ENCODE results near the gene CPT1A.
"Not testable (repeated sequence)": the region's sequence is repeated elsewhere in the genome, so short reads cannot be mapped to it uniquely, and the experiment has no call there.

Gene CPT1A

GRCh38 chr11:68863553-68864265 is 22.0 kb upstream of the CPT1A start:
- H3K4me3 ChIP-seq (replicated peaks in 1 of 2; ENCODE audit: low read depth in 2 of 2, low read length in 2 of 2), result no peak overlapping the region
- TF ChIP-seq CTCF (IDR thresholded peaks at IDR 0.05; ENCODE audit: low read depth, low read length), result no peak
- DNase-seq (ENCODE audit: low read depth in 2 of 2), result no peak

- no peak for DNase-seq (ENCODE audit: low read depth in 2 of 2)
- no peak for TF ChIP-seq CTCF (IDR thresholded peaks at IDR 0.05; ENCODE audit: low read depth, low read length)
- H3K4me3 ChIP-seq (replicated peaks in 1 of 2; ENCODE audit: low read depth in 2 of 2, low read length in 2 of 2), result no peak overlapping the region
These were observed 20.7 kb upstream of the CPT1A start for GRCh38 chr11:68862421-68862820.

GRCh38 chr11:68859123-68859522 is 17.4 kb upstream of the CPT1A start:
- no peak overlapping the region for H3K4me3 ChIP-seq (replicated peaks in 1 of 2; ENCODE audit: low read depth in 2 of 2, low read length in 2 of 2)
- no peak for DNase-seq (ENCODE audit: low read depth in 2 of 2)
- TF ChIP-seq CTCF (IDR thresholded peaks at IDR 0.05; ENCODE audit: low read depth, low read length), result no peak

DNA sequence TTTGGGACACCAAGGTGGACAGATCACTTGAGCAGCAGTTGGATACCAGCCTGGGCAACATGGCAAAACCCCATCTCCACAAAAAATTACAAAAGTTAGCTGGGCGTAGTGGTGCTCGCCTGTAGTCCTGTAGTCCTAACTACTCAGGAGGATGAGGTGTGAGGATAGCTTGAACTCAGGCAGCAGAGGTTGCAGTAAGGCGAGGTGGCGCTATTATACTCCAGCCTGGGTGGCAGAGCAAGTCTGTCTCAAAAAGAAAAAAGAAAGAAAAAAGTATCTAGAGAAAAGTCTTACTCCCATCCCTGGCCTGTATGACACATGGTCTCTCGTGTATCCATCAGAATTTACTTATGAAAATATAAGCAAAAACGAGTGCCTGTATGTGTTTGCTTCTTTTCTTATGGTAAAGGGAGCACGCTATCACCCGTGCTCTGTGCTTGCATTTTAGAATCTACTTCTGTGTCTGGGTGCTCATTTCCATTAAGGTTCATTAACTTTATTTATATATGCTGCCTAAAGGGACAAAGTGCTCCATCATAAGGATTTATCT is 15.4 kb upstream of the CPT1A start:
- no peak overlapping the region for H3K4me3 ChIP-seq (replicated peaks in 1 of 2; ENCODE audit: low read depth in 2 of 2, low read length in 2 of 2)
- DNase-seq (ENCODE audit: low read depth in 2 of 2), result no peak
- no peak for TF ChIP-seq CTCF (IDR thresholded peaks at IDR 0.05; ENCODE audit: low read depth, low read length)

- not testable (repeated sequence) for DNase-seq (ENCODE audit: low read depth in 2 of 2); H3K4me3 ChIP-seq (replicated peaks in 1 of 2; ENCODE audit: low read depth in 2 of 2, low read length in 2 of 2)
These were observed 14.8 kb upstream of the CPT1A start for GRCh38 chr11:68856425-68857030.

- TF ChIP-seq CTCF (IDR thresholded peaks at IDR 0.05; ENCODE audit: low read depth, low read length), result no peak
- peak; percentile 13 to 41 for DNase-seq (ENCODE audit: low read depth in 2 of 2)
- peak overlapping the region; percentile 43 to 48 for H3K4me3 ChIP-seq (replicated peaks in 1 of 2; ENCODE audit: low read depth in 2 of 2, low read length in 2 of 2)
These were observed 13.7 kb upstream of the CPT1A start for GRCh38 chr11:68855205-68855981.
